Neural progenitor cell (in vitro differentiated cells): ENCODE measurements around the gene FAM83E. TPM values are rescaled to one million over a fixed set of nuclear protein-coding genes. Genes with fewer than 3 reads are reported as not detected.

ENCODE experiments used
- DNase-seq: peaks from one replicate; pipeline ENCODE4 v3.0.0-alpha.2; 2016; ENCODE audit warnings: low spot score
- H2AFZ ChIP-seq: fragments of 200-600 bp; sonication (generic); replicated peaks from 2 replicates; pipeline ENCODE4 v1.6.1; 2016; ENCODE audit warnings: antibody characterized with exemption
- H3F3A ChIP-seq: fragments of 200-600 bp; sonication (generic); 2 replicates; pipeline ENCODE4 v1.6.1; 2016; ENCODE audit warnings: antibody characterized with exemption, low read depth
- H3K27ac ChIP-seq: fragments of 200-600 bp; sonication (generic); 2 replicates; pipeline ENCODE4 v1.5.1; 2016; ENCODE audit warnings: mild to moderate bottlenecking
- H3K27me3 ChIP-seq: fragments of 200-600 bp; sonication (generic); 2 replicates; pipeline ENCODE4 v1.6.1; 2016; ENCODE audit warnings: mild to moderate bottlenecking, moderate library complexity
- H3K36me3 ChIP-seq: fragments of 200-600 bp; sonication (generic); 2 replicates; pipeline ENCODE4 v1.5.1; 2016
- H3K4me1 ChIP-seq: fragments of 200-600 bp; sonication (generic); 2 replicates; pipeline ENCODE4 v1.6.1; 2016; ENCODE audit warnings: mixed run types
- H3K4me2 ChIP-seq: fragments of 200-600 bp; sonication (generic); 2 replicates; pipeline ENCODE4 v1.6.1; 2016
- H3K4me3 ChIP-seq: fragments of 200-600 bp; sonication (generic); 2 replicates; pipeline ENCODE4 v1.5.1; 2016
- H3K79me2 ChIP-seq: fragments of 200-600 bp; sonication (generic); 2 replicates; pipeline ENCODE4 v1.6.1; 2016; ENCODE audit warnings: low read depth
- H3K9ac ChIP-seq: fragments of 200-600 bp; sonication (generic); 2 replicates; pipeline ENCODE4 v1.6.1; 2016
- H3K9me3 ChIP-seq: fragments of 200-600 bp; sonication (generic); 2 replicates; pipeline ENCODE4 v1.5.1; 2016; ENCODE audit warnings: low read depth
- H4K20me1 ChIP-seq: fragments of 200-600 bp; sonication (generic); 2 replicates; pipeline ENCODE4 v1.6.1; 2016; ENCODE audit warnings: low read depth
- H3K27ac Mint-ChIP-seq: 3 replicates; pipeline ENCODE4 v1.8.0; 2021; ENCODE audit warnings: mixed read lengths
- H3K27me3 Mint-ChIP-seq: 2 replicates; pipeline ENCODE4 v1.8.0; 2022; ENCODE audit warnings: low read depth, mild to moderate bottlenecking, inconsistent platforms, moderate library complexity, mixed read lengths; ENCODE audit not compliant: insufficient read depth
- H3K36me3 Mint-ChIP-seq: 3 replicates; pipeline ENCODE4 v1.8.0; 2021; ENCODE audit warnings: mixed read lengths
- H3K4me1 Mint-ChIP-seq: 3 replicates; pipeline ENCODE4 v1.8.0; 2021; ENCODE audit warnings: mixed read lengths
- H3K4me3 Mint-ChIP-seq: 3 replicates; pipeline ENCODE4 v1.8.0; 2021; ENCODE audit warnings: mild to moderate bottlenecking, moderate library complexity, mixed read lengths
- H3K9me3 Mint-ChIP-seq: 3 replicates; pipeline ENCODE4 v1.8.0; 2020; ENCODE audit warnings: mixed read lengths
- CTCF ChIP-seq: fragments of 200-600 bp; sonication (generic); IDR thresholded peaks from 2 replicates; pipeline ENCODE4 v1.5.1; 2017; ENCODE audit warnings: antibody characterized with exemption, mild to moderate bottlenecking
- EZH2 ChIP-seq: fragments of 200-600 bp; sonication (generic); IDR thresholded peaks from 2 replicates; pipeline ENCODE4 v1.6.1; 2017; ENCODE audit warnings: antibody characterized with exemption, mild to moderate bottlenecking, moderate library complexity
- EZH2phosphoT487 ChIP-seq: fragments of 200-600 bp; sonication (generic); IDR thresholded peaks from 2 replicates; pipeline ENCODE4 v1.6.1; 2017; ENCODE audit warnings: antibody characterized with exemption
- total RNA-seq: library from RNA; depleted of rRNA; stranded (reverse); fragments of >200 nt; gene quantifications from 2 replicates; pipeline ENCODE4 v1.2.3, GENCODE V29; 2015; ENCODE audit warnings: low replicate concordance

FAM83E gene
- total RNA-seq, 1 donor from 2014 or later = 0.06 TPM

DNA sequence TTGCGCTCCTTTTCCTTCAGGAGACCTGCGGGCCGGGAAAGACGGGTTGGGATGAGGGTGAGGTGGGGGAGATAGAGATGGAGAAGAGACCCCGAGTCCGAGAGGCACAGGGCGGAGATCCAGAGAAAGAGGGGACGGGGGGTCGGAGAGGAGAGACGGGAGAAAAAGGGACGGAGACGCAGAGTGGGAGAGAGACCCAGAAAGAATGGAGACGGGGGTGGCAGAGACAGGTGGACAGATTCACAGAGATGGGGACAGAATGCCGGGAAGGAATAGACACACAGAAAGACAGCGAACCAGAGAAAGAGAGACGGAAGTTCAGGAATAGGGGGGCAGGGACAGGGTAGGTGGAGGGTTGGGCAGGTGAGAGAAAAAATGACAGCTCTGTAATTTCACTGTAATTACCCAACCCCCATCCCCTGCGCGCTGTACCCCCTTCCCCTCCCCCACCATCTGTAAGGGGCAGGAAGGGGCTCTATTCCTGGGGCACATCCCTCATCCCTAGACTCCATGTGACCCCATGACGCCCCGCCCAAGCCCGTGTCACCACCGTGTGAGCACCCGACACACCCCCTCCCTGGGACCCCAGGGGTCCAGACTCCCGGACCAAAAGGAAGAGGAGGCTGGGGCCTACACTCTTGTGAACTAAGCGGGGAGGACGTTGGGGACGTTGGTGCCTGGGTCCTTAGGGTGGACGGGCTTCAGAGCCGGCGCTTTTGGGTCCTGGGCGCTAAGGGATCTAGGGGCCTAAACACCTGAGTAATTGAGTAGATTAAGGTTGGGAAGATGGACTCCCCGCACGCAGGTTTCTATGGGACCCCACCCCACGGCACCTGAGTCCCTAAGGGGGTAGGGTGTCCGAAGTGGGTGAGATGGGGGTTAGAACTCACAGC, 21.3 kb upstream of the FAM83E start:
- no peaks in the 10 kb centered on the region for H3K27me3 ChIP-seq
- DNase-seq = peak; percentile 46
- H3K4me1 ChIP-seq = peaks cover 17% of the 10 kb centered on the region
- H2AFZ ChIP-seq = no peak overlapping the region
- Mint-ChIP-seq H3K9me3 (no peaks in the 10 kb centered on the region), H3K27ac (no peak overlapping the region), H3K4me3 (peak overlapping the region; percentile 90), H3K4me1 (peaks cover 60% of the 10 kb centered on the region), H3K36me3 (peaks cover 8% of the 10 kb centered on the region), H3K27me3 (peaks cover 8% of the 10 kb centered on the region)
- no peaks in the 10 kb centered on the region for H3K36me3 ChIP-seq
- TF ChIP-seq CTCF (no peak), EZH2 (no peak), EZH2phosphoT487 (no peak)
- H4K20me1 ChIP-seq = peaks cover 26% of the 10 kb centered on the region
- peaks cover 56% of the 10 kb centered on the region for H3F3A ChIP-seq
- no peaks in the 10 kb centered on the region for H3K9me3 ChIP-seq
- H3K79me2 ChIP-seq = peaks cover 10% of the 10 kb centered on the region
- peak overlapping the region; percentile 87 for H3K4me3 ChIP-seq
- peak overlapping the region; percentile 40 for H3K9ac ChIP-seq
- peak overlapping the region; percentile 98 for H3K4me2 ChIP-seq
- H3K27ac ChIP-seq = no peak overlapping the region

- Histone ChIP-seq H3F3A (peaks cover 64% of the 10 kb centered on the region), H3K4me2 (peak overlapping the region; percentile 98), H4K20me1 (peaks cover 30% of the 10 kb centered on the region), H3K27ac (no peak overlapping the region), H3K9ac (peak overlapping the region; percentile 40), H3K36me3 (no peaks in the 10 kb centered on the region), H3K27me3 (no peaks in the 10 kb centered on the region), H2AFZ (no peak overlapping the region), H3K79me2 (peaks cover 10% of the 10 kb centered on the region), H3K9me3 (no peaks in the 10 kb centered on the region), H3K4me1 (peaks cover 25% of the 10 kb centered on the region), H3K4me3 (peak overlapping the region; percentile 87)
- peak; percentile 90 for DNase-seq
- no peak for TF ChIP-seq EZH2phosphoT487
- TF ChIP-seq CTCF = no peak
- no peak for TF ChIP-seq EZH2
- no peak overlapping the region for H3K27ac Mint-ChIP-seq
- peak overlapping the region; percentile 90 for H3K4me3 Mint-ChIP-seq
- H3K27me3 Mint-ChIP-seq = peaks cover 8% of the 10 kb centered on the region
- H3K36me3 Mint-ChIP-seq = peaks cover 8% of the 10 kb centered on the region
- H3K9me3 Mint-ChIP-seq = no peaks in the 10 kb centered on the region
- H3K4me1 Mint-ChIP-seq = peaks cover 68% of the 10 kb centered on the region
Observed at GRCh38 chr19:48635263-48635965, 20.5 kb upstream of the FAM83E start.

GRCh38 chr19:48634424-48635262, 19.8 kb upstream of the FAM83E start:
- Histone ChIP-seq H2AFZ (no peak overlapping the region), H3K9me3 (no peaks in the 10 kb centered on the region), H3K4me3 (peak overlapping the region; percentile 87), H4K20me1 (peaks cover 31% of the 10 kb centered on the region), H3K27ac (no peak overlapping the region), H3K27me3 (no peaks in the 10 kb centered on the region), H3K4me1 (peaks cover 28% of the 10 kb centered on the region), H3F3A (peaks cover 68% of the 10 kb centered on the region), H3K36me3 (no peaks in the 10 kb centered on the region), H3K9ac (no peak overlapping the region), H3K4me2 (peak overlapping the region; percentile 98), H3K79me2 (peaks cover 10% of the 10 kb centered on the region)
- Mint-ChIP-seq H3K36me3 (peaks cover 9% of the 10 kb centered on the region), H3K9me3 (no peaks in the 10 kb centered on the region), H3K4me1 (peaks cover 71% of the 10 kb centered on the region), H3K27me3 (peaks cover 8% of the 10 kb centered on the region), H3K27ac (peak overlapping the region; percentile 69), H3K4me3 (peak overlapping the region; percentile 88)
- TF ChIP-seq EZH2phosphoT487 = no peak
- no peak for TF ChIP-seq EZH2
- TF ChIP-seq CTCF = no peak
- DNase-seq = peak; percentile 96
